HG03521 (cell line): Measurements from ENCODE around the gene ZNF655.

ENCODE experiments used
- ATAC-seq: cut with Tn5 transposase; IDR thresholded peaks from one replicate; pipeline ENCODE4 v1.9.1; 2021; ENCODE audit warnings: mild to moderate bottlenecking, moderate library complexity; ENCODE audit not compliant: unreplicated experiment

The ZNF655 gene

GRCh38 chr7:99601656-99602310, 43.3 kb downstream of the ZNF655 start:
- no peak for ATAC-seq

- ATAC-seq, result no peak
Observed at GRCh38 chr7:99605527-99605926, 47.1 kb downstream of the ZNF655 start.

- ATAC-seq, result no peak
Observed at GRCh38 chr7:99606531-99606930, 48.1 kb downstream of the ZNF655 start.

- no peak for ATAC-seq
Observed at GRCh38 chr7:99607548-99607947, 49.1 kb downstream of the ZNF655 start.

- ATAC-seq, result no peak
Observed at GRCh38 chr7:99614495-99614894, 56.1 kb downstream of the ZNF655 start.

GRCh38 chr7:99615989-99616358, 57.5 kb downstream of the ZNF655 start:
- no peak for ATAC-seq

GRCh38 chr7:99616359-99617191, 58.1 kb downstream of the ZNF655 start, which contains the start of gene ZSCAN25:
ZSCAN25 (plus strand) TSS chr7:99616946; CDS start chr7:99619607, 2,661 bp downstream.
- ATAC-seq, result peak; percentile 86

GRCh38 chr7:99617192-99617781, 58.8 kb downstream of the ZNF655 start:
- ATAC-seq, result no peak

GRCh38 chr7:99618726-99619125, 60.3 kb downstream of the ZNF655 start:
- ATAC-seq, result no peak

GRCh38 chr7:99619571-99620130, 61.2 kb downstream of the ZNF655 start:
- no peak for ATAC-seq

GRCh38 chr7:99621271-99621670, 62.8 kb downstream of the ZNF655 start:
- no peak for ATAC-seq

- no peak for ATAC-seq
Observed at GRCh38 chr7:99622596-99622995, 64.2 kb downstream of the ZNF655 start.

GRCh38 chr7:99623091-99623693, 64.8 kb downstream of the ZNF655 start:
- ATAC-seq, result no peak

- no peak for ATAC-seq
Observed at GRCh38 chr7:99623702-99624447, 65.4 kb downstream of the ZNF655 start.

- no peak for ATAC-seq
Observed at GRCh38 chr7:99624484-99624883, 66.0 kb downstream of the ZNF655 start.

GRCh38 chr7:99625321-99625720, 66.9 kb downstream of the ZNF655 start:
- no peak for ATAC-seq

GRCh38 chr7:99625961-99626360, 67.5 kb downstream of the ZNF655 start:
- no peak for ATAC-seq
